ENCODE data around the gene NPM1.
A peak's percentile ranks its signal among the peaks of the same experiment; 100 is the strongest.

The NPM1 gene

GRCh38 chr5:171416160-171417049 is 28.8 kb downstream of the NPM1 start:
- DNase-seq (ENCODE audit: low spot score in 2 of 2) = no peak
- no peak for ATAC-seq
- Mint-ChIP-seq H3K4me1 (peaks cover 18% of the 10 kb centered on the region), H3K4me3 (no peak overlapping the region), H3K36me3 (peaks cover 46% of the 10 kb centered on the region), H3K9me3 (no peaks in the 10 kb centered on the region), H3K27ac (no peak overlapping the region)

DNA sequence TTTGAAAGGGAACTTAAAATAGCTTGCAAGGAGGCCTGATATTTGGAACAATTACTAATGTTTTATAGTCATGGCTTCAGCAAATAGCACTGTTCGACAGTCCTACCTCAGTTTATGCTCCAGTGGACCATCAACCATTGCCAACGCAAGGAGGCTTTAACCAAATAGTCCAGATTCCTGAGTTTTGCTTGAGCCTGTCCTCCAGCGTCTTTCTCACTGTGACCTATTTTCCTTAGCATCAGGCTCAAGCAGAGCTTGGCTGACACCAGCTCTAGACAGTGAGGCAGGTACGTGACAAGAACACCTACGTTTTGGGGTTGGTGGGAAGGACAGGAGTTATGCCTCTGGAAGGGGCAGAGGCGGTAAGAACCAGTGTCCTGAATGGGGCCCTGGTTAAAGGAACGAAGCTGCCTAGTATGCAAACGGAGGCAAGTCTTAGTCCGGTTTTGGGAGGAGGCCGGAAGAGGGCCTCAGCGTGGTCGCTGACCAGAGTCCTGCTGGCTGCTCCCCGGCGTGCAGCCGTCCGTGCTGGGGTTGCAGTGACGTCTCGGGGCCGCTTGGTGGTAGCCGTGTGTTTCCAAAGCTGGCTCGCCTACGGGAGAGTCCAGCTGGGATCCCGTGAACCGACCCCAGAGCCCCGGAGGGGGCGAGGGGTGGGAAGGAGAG is 30.8 kb downstream of the NPM1 start:
- peak; percentile 43 to 79 for DNase-seq (ENCODE audit: low spot score in 2 of 2)
- peak overlapping the region; percentile 65 for H3K4me3 Mint-ChIP-seq
- H3K36me3 Mint-ChIP-seq = peaks cover 25% of the 10 kb centered on the region

DNA sequence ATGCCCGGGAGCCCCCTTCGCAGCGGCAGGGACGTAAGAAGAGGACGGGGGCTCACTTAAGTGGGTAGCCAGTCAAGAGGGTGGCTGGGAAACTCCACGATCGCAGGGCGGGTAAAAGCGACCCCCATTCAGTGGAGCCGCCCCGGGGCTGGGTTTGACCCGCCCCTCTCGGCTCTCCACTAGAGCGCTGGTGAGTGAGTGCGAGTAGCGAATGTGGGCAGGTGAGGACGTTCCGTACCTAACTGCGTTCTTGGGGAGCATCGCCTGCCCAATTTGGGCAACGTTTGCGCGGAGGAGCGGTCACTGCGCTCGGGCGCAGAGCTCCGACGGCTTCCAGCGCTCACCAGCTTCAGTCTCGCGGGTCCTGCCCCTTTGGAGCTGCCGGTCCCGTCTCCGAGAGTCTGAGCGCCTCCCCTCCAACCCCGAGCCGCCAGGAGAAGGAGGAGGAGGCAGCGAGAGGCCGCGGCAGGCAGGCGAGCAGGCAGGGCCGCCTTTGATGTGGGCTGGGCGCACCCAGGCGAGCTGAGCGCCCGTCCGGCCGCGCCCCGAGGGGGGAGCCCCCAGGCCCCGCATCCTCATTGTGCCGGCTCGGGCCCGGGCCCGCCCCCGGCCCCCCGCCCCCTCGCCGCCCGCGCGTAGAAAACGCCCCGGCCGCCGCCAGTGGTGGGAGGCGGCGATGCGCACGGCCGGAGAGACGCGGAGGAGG is 31.5 kb downstream of the NPM1 start, which contains the start of gene FGF18:
Gene FGF18 (plus strand): TSS at position 666 of the 706 bp plus-strand sequence. CDS start 553 bp downstream, outside the sequence.
- Mint-ChIP-seq H3K27ac (no peak within 1 kb of the TSS), H3K4me1 (peaks cover 11% of the 10 kb centered on the region), H3K9me3 (no peaks in the 10 kb centered on the region), H3K4me3 (peak within 1 kb of the TSS; percentile 65), H3K36me3 (peaks cover 18% of the 10 kb centered on the region)
- DNase-seq (ENCODE audit: low spot score in 2 of 2) (peak; percentile 16 to 67), ATAC-seq (peak; percentile 46)

More for the DNA sequence above, 30.8 kb downstream of the NPM1 start:
- H3K27ac Mint-ChIP-seq = no peak overlapping the region
- no peaks in the 10 kb centered on the region for H3K9me3 Mint-ChIP-seq
- peaks cover 11% of the 10 kb centered on the region for H3K4me1 Mint-ChIP-seq
- peak; percentile 73 for ATAC-seq

DNA sequence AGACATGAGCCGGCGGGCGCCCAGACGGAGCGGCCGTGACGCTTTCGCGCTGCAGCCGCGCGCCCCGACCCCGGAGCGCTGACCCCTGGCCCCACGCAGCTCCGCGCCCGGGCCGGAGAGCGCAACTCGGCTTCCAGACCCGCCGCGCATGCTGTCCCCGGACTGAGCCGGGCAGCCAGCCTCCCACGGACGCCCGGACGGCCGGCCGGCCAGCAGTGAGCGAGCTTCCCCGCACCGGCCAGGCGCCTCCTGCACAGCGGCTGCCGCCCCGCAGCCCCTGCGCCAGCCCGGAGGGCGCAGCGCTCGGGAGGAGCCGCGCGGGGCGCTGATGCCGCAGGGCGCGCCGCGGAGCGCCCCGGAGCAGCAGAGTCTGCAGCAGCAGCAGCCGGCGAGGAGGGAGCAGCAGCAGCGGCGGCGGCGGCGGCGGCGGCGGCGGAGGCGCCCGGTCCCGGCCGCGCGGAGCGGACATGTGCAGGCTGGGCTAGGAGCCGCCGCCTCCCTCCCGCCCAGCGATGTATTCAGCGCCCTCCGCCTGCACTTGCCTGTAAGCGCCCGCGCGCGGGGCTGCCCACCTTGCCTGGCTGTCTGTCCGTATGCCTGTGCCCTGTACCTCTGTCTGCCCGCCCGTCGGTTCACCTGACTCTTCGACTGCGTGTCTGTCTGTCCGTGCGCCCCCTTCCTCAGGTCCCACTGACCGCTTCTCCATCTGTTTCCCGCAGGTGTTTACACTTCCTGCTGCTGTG is 32.2 kb downstream of the NPM1 start:
- no peaks in the 10 kb centered on the region for H3K9me3 Mint-ChIP-seq
- ATAC-seq = peak; percentile 50
- H3K4me3 Mint-ChIP-seq = peak overlapping the region; percentile 54
- H3K27ac Mint-ChIP-seq = no peak overlapping the region
- peaks cover 11% of the 10 kb centered on the region for H3K36me3 Mint-ChIP-seq
- peak in 1 of 2 donors; percentile 59 for DNase-seq (ENCODE audit: low spot score in 2 of 2)
- peaks cover 11% of the 10 kb centered on the region for H3K4me1 Mint-ChIP-seq

- peaks cover 3% of the 10 kb centered on the region for H3K36me3 Mint-ChIP-seq
- ATAC-seq = no peak
- H3K4me1 Mint-ChIP-seq = peaks cover 11% of the 10 kb centered on the region
- no peaks in the 10 kb centered on the region for H3K9me3 Mint-ChIP-seq
- H3K4me3 Mint-ChIP-seq = peak overlapping the region; percentile 54
- no peak for DNase-seq (ENCODE audit: low spot score in 2 of 2)
- H3K27ac Mint-ChIP-seq = no peak overlapping the region
Measured at GRCh38 chr5:171420431-171421241, 33.0 kb downstream of the NPM1 start.

DNA sequence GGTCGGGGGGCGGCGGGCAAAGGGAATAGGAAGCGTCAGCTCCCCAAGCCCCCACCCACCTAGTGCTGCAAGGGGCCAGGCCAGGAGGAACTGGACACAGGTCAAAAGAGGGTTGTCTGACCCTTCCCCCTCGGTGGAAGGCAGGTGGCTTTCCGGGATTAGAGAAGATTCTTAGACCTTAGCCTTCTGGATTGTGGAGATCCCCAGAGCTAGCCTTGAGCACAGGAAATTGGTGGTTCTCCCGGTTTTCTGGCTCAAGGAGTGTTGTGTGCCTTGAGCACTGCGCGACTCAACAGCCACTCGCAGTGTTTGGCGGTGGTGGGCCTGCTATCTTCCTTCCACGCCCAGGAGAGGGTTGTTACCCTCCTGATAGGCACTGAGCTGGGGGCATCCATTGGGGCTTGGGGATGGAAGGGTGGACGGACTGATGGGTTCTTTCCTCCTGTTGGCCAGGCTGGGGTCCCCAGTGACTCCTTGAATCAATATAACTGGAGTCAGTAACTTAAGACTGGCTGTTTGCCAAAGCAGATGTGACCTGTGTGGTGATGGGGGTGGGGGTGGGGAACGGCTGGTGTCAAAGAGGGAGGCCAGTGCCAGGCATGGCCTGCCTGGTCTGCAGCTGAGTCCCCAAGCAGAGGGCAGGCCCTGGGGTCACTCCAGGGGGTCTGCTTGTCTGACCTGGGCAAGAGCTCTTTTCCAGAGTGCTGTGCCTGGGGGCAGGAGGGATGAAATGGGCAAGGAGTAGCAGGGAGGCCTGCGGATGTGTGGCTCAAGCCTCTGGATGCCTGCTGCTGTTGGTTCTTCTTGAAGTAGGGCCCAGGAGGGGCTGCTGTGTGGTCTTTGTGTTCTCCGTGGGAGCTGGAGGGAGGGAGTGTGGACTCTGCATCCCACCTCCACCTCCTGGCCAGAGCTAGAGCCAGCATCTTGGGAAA is 33.9 kb downstream of the NPM1 start:
- no peak overlapping the region for H3K4me3 Mint-ChIP-seq
- ATAC-seq (no peak), DNase-seq (ENCODE audit: low spot score in 2 of 2) (no peak)
- H3K9me3 Mint-ChIP-seq = no peaks in the 10 kb centered on the region
- no peak overlapping the region for H3K27ac Mint-ChIP-seq
- no peaks in the 10 kb centered on the region for H3K36me3 Mint-ChIP-seq
- peaks cover 11% of the 10 kb centered on the region for H3K4me1 Mint-ChIP-seq

DNA sequence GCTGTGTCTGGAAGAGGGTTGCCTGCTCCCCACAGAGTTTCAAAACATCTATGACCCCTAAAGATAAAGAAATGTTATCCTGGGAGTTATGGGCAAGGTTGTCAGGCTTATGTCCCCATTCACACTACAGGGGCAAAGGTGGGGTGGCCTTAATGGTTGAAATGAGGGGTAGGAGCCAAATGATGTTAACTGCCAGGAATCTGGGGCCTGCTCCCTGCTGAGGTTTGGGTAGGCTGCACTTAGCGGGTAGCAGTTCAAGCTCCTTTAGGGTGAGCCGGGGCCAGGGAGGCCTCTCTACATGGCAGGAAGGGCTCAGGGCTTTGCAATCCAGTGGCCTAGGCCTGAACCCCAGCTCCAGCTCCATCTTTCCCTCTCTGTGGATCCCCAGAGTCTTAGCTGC is 34.8 kb downstream of the NPM1 start:
- Mint-ChIP-seq H3K36me3 (no peaks in the 10 kb centered on the region), H3K27ac (no peak overlapping the region), H3K4me1 (peaks cover 11% of the 10 kb centered on the region), H3K9me3 (no peaks in the 10 kb centered on the region), H3K4me3 (no peak overlapping the region)
- ATAC-seq = no peak
- DNase-seq (ENCODE audit: low spot score in 2 of 2) = no peak

DNA sequence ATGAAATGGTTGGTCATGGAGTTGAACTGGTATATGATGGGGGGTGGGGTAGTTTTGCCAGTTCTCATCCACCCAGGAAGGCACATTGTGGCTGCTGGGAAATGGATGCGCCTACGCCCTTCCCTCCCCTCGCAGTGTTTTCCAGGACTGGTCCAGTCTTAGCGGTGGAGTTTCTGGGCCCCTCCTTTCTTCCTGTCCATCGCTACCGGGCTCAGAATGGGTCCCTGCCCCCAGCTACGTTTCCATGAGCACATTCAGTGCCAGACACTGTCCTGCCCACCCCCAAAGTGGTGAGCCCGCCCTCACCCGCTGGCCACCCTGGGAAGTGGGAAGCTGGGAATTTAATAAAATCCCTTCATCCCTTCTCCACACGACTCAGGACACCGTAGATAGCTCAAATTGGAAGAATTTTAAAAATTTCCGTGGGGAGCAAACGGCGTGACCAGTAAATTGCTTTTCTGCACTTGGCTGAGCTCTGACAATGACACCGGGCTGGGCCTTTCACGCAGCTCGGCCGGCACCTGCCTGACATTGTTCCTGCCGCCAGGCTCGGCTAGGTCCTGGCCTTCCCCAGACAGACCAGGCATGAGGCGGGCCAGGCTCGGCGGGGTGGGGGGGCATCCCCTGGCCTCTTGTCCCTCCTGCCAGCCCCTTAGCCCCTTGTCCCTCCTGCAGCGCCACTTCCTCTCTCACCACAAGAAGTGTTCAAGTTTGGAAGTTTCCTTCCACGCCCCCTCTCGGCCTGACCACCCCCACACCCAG is 35.4 kb downstream of the NPM1 start:
- Mint-ChIP-seq H3K36me3 (no peaks in the 10 kb centered on the region), H3K9me3 (no peaks in the 10 kb centered on the region), H3K27ac (no peak overlapping the region), H3K4me3 (no peak overlapping the region), H3K4me1 (peaks cover 11% of the 10 kb centered on the region)
- DNase-seq (ENCODE audit: low spot score in 2 of 2) = no peak
- ATAC-seq = no peak

- Mint-ChIP-seq H3K27ac (no peak overlapping the region), H3K4me1 (peaks cover 5% of the 10 kb centered on the region), H3K4me3 (no peak overlapping the region), H3K36me3 (no peaks in the 10 kb centered on the region), H3K9me3 (no peaks in the 10 kb centered on the region)
- DNase-seq (ENCODE audit: low spot score in 2 of 2) (no peak), ATAC-seq (no peak)
Measured at GRCh38 chr5:171424726-171425125, 37.1 kb downstream of the NPM1 start.

- no peaks in the 10 kb centered on the region for H3K9me3 Mint-ChIP-seq
- no peak overlapping the region for H3K27ac Mint-ChIP-seq
- H3K4me1 Mint-ChIP-seq = peaks cover 5% of the 10 kb centered on the region
- no peaks in the 10 kb centered on the region for H3K36me3 Mint-ChIP-seq
- DNase-seq (ENCODE audit: low spot score in 2 of 2) (no peak), ATAC-seq (no peak)
- no peak overlapping the region for H3K4me3 Mint-ChIP-seq
Measured at GRCh38 chr5:171425596-171426244, 38.1 kb downstream of the NPM1 start.

- no peak for DNase-seq (ENCODE audit: low spot score in 2 of 2)
- H3K4me3 Mint-ChIP-seq = no peak overlapping the region
Measured at GRCh38 chr5:171426266-171426665, 38.6 kb downstream of the NPM1 start.

GRCh38 chr5:171426680-171427079 is 39.0 kb downstream of the NPM1 start:
- ATAC-seq = no peak
- no peaks in the 10 kb centered on the region for H3K9me3 Mint-ChIP-seq
- no peaks in the 10 kb centered on the region for H3K4me1 Mint-ChIP-seq
- H3K27ac Mint-ChIP-seq = no peak overlapping the region
- DNase-seq (ENCODE audit: low spot score in 2 of 2) = no peak
- H3K36me3 Mint-ChIP-seq = no peaks in the 10 kb centered on the region
- H3K4me3 Mint-ChIP-seq = no peak overlapping the region

More at GRCh38 chr5:171426266-171426665, 38.6 kb downstream of the NPM1 start:
- Mint-ChIP-seq H3K36me3 (no peaks in the 10 kb centered on the region), H3K4me1 (no peaks in the 10 kb centered on the region), H3K27ac (no peak overlapping the region), H3K9me3 (no peaks in the 10 kb centered on the region)
- ATAC-seq = no peak
